SK-N-SH (cell line): Measurements from ENCODE around the gene ALDH3A2. TPM values are rescaled to one million over a fixed set of nuclear protein-coding genes. Genes with fewer than 3 reads are reported as not detected.

Source experiments
- CTCF ChIA-PET: fragments of 300-600, 350-600 bp; formaldehyde crosslinking; extraction: SDS; loops from one replicate; lab custom pipeline; 2021; lab: Yijun Ruan, JAX
- POLR2A ChIA-PET: fragments of 350-600 bp; sonication (Branson Sonifier 250); formaldehyde crosslinking; extraction: SDS; loops from one replicate; lab custom pipeline; 2020; ENCODE audit warnings: antibody characterized with exemption, inconsistent platforms; lab: Yijun Ruan, JAX
- DNase-seq: peaks from one replicate; pipeline ENCODE4 v3.0.0; 2012
- H2AFZ ChIP-seq: fragments of 200-600 bp; sonication (generic); 2 replicates; pipeline ENCODE4 v1.8.1; 2016; ENCODE audit warnings: antibody characterized with exemption, mild to moderate bottlenecking, low read depth
- H3F3A ChIP-seq: fragments of 200-600 bp; sonication (generic); replicated peaks from 2 replicates; pipeline ENCODE3; 2016; ENCODE audit warnings: antibody characterized with exemption, mild to moderate bottlenecking; ENCODE audit not compliant: insufficient read depth
- H3K27ac ChIP-seq, 2 experiments: fragments of 200-500 bp in 1 of 2; fragments of 200-600 bp in 1 of 2; sonication (Bioruptor generic) in 1 of 2; sonication (generic), shearing (Covaris generic) in 1 of 2; 2 replicates each; pipeline versions ENCODE4 v1.5.1 to v1.6.1; 2014 to 2016; ENCODE audit warnings: low read depth in 2 of 2, inconsistent platforms in 1 of 2, low read length in 1 of 2, mild to moderate bottlenecking in 1 of 2, mixed read lengths in 1 of 2
- H3K27me3 ChIP-seq: fragments of 200-600 bp; sonication (generic), shearing (Covaris generic); 2 replicates; pipeline ENCODE4 v1.6.1; 2016; ENCODE audit warnings: mixed run types; ENCODE audit not compliant: insufficient read depth
- H3K36me3 ChIP-seq, 2 experiments: fragments of 200-500 bp in 1 of 2; fragments of 200-600 bp in 1 of 2; sonication (Bioruptor generic) in 1 of 2; sonication (generic) in 1 of 2; replicated peaks in 1 of 2; 2 replicates each; pipeline versions ENCODE3 to v1.5.1; 2014 to 2016; ENCODE audit warnings: low read length in 1 of 2, mild to moderate bottlenecking in 1 of 2; ENCODE audit not compliant: insufficient read depth in 2 of 2, control insufficient read depth in 1 of 2
- H3K4me1 ChIP-seq, 2 experiments: fragments of 200-500 bp in 1 of 2; fragments of 200-600 bp in 1 of 2; sonication (Bioruptor generic) in 1 of 2; sonication (generic), shearing (Covaris generic) in 1 of 2; 2 replicates each; pipeline versions ENCODE4 v1.5.1 to v1.6.1; 2014 to 2016; ENCODE audit warnings: low read depth in 1 of 2, low read length in 1 of 2, mixed run types in 1 of 2; ENCODE audit not compliant: insufficient read depth in 2 of 2, control insufficient read depth in 1 of 2
- H3K4me2 ChIP-seq: fragments of 200-600 bp; sonication (generic), shearing (Covaris generic); 2 replicates; pipeline ENCODE4 v1.6.1; 2017; ENCODE audit warnings: mixed run types
- H3K4me3 ChIP-seq, 2 experiments: fragments of 200-500 bp in 1 of 2; fragments of 200-600 bp in 1 of 2; sonication (Bioruptor generic) in 1 of 2; sonication (generic), shearing (Covaris generic) in 1 of 2; 2 replicates each; pipeline versions ENCODE4 v1.5.1 to v1.8.1; 2014 to 2016; ENCODE audit warnings: low read depth in 2 of 2, inconsistent platforms in 1 of 2, low read length in 1 of 2, mild to moderate bottlenecking in 1 of 2, mixed read lengths in 1 of 2, moderate library complexity in 1 of 2
- H3K79me2 ChIP-seq: fragments of 200-600 bp; sonication (generic); 2 replicates; pipeline ENCODE4 v1.8.1; 2017; ENCODE audit warnings: mild to moderate bottlenecking; ENCODE audit not compliant: insufficient read depth
- H3K9ac ChIP-seq: fragments of 200-600 bp; sonication (generic); 2 replicates; pipeline ENCODE4 v1.6.1; 2017; ENCODE audit warnings: mixed run types
- H3K9me2 ChIP-seq: fragments of 200-600 bp; sonication (generic); 2 replicates; pipeline ENCODE4 v1.6.1; 2017; ENCODE audit warnings: mixed run types
- H3K9me3 ChIP-seq: fragments of 200-600 bp; sonication (generic); 2 replicates; pipeline ENCODE4 v1.6.1; 2017; ENCODE audit warnings: mixed run types, mild to moderate bottlenecking, moderate library complexity
- H4K20me1 ChIP-seq: fragments of 200-600 bp; sonication (generic); 2 replicates; pipeline ENCODE4 v1.6.1; 2017; ENCODE audit warnings: mild to moderate bottlenecking, mixed run types; ENCODE audit not compliant: insufficient read depth
- EP300 ChIP-seq, 2 experiments: IDR thresholded peaks; 2 replicates each; pipeline versions ENCODE4 v1.4.0 to v1.6.1; 2012; ENCODE audit warnings: borderline replicate concordance in 1 of 2, low read depth in 1 of 2, low read length in 1 of 2
- EZH2phosphoT487 ChIP-seq: fragments of 200-600 bp; sonication (generic); IDR thresholded peaks from 2 replicates; pipeline ENCODE4 v1.6.1; 2017; ENCODE audit warnings: low read depth, mixed run types, mild to moderate bottlenecking, antibody characterized with exemption, moderate library complexity, borderline replicate concordance
- FOXM1 ChIP-seq: IDR thresholded peaks from 2 replicates; pipeline ENCODE4 v1.4.0; 2012; ENCODE audit warnings: low read depth, mild to moderate bottlenecking
- MXI1 ChIP-seq: IDR thresholded peaks from 2 replicates; pipeline ENCODE4 v1.6.1; 2012; ENCODE audit warnings: mild to moderate bottlenecking, low read depth, low read length, improper control_type of control experiment
- NFIC ChIP-seq: IDR thresholded peaks from 2 replicates; pipeline ENCODE4 v1.4.0; 2012; ENCODE audit warnings: borderline replicate concordance
- RAD21 ChIP-seq: IDR thresholded peaks from 2 replicates; pipeline ENCODE4 v1.6.1; 2012; ENCODE audit warnings: mild to moderate bottlenecking, low read length
- RFX5 ChIP-seq: IDR thresholded peaks from 2 replicates; pipeline ENCODE4 v1.6.1; 2012; ENCODE audit warnings: mild to moderate bottlenecking, improper control_type of control experiment, low read length
- TCF12 ChIP-seq: IDR thresholded peaks from 2 replicates; pipeline ENCODE4 v1.4.0; 2012
- YY1 ChIP-seq: IDR thresholded peaks from 2 replicates; pipeline ENCODE4 v1.4.0; 2012; ENCODE audit warnings: low read depth, mild to moderate bottlenecking
- WGBS: methylation state at CpG from one replicate; pipeline ENCODE4 v1.1.6; 2017; ENCODE audit warnings: low lambda C conversion rate; 5-methylcytosine and 5-hydroxymethylcytosine counted together
- polyA plus RNA-seq, 3 experiments: library from polyadenylated mRNA; depleted of rRNA; stranded (reverse); fragments of >200 nt; gene quantifications; 2 replicates each; pipeline ENCODE4 v1.2.3, GENCODE V29; 2012
- TF ChIP-seq, protein P1 (sequence below): IDR thresholded peaks from 2 replicates; pipeline ENCODE4 v1.4.0; 2012; ENCODE audit warnings: low read depth
- TF ChIP-seq, protein P2 (sequence below): fragments of 150-350 bp; IDR thresholded peaks from 2 replicates; pipeline ENCODE4 v1.6.1; 2016; ENCODE audit warnings: mild to moderate bottlenecking, low read depth, low read length
- TF ChIP-seq, protein P3 (sequence below): IDR thresholded peaks from 2 replicates; pipeline ENCODE4; 2012
- TF ChIP-seq, protein P4 (sequence below): fragments of 150-350 bp; IDR thresholded peaks from 2 replicates; pipeline ENCODE4 v1.6.1; 2017; ENCODE audit warnings: antibody characterized with exemption, low read length, low read depth, borderline replicate concordance
- TF ChIP-seq, protein P5 (sequence below): IDR thresholded peaks from 2 replicates; pipeline ENCODE4 v1.4.0; 2012; ENCODE audit warnings: low read depth, borderline replicate concordance

The ALDH3A2 gene
- polyA plus RNA-seq, 1 of the 3 experiments (the other 2 are of a cell fraction): 16.6 TPM

DNA sequence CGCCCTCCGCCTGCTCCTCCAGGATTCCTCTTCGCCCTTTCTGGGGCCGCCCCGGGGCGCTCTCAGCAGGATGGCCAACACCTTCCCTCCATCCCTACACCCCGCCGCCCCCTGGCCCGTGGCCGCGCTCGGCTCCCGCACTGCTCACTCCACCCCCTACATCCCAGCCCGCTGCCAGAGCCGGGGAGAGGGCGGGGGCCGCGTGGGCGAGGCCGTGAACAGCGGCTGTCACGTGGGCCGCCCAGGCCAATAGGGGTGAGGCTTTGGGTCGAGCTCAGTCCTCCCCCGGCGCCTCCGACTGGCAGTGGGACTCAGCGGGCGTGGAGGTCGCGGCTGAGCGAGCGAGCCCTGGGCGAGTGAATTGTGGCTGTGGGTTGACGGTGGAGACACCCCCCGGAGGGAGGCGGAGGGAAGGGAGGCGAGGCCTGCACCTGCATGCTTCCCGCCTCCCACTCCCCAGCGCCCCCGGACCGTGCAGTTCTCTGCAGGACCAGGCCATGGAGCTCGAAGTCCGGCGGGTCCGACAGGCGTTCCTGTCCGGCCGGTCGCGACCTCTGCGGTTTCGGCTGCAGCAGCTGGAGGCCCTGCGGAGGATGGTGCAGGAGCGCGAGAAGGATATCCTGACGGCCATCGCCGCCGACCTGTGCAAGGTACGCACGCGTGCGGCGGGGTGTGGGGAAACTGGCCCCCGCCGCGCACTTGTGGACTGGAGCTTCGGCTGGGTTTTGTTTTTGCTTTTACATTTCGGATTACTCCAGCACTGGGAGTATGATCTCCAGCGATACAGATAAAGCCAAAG is at the start of gene ALDH3A2 (continued):
- TF ChIP-seq NFIC (peak; percentile 40; the same call in 1 of the 2 replicates), RFX5 (no peak; the same call in 1 of the 2 replicates), YY1 (peak; percentile 31; the same call in 1 of the 2 replicates), MXI1 (peak; percentile 89), RAD21 (0 out of 2 replicates have a peak, but pooled peaks have one; percentile 28), FOXM1 (no peak), TCF12 (no peak), EP300 (IDR thresholded peaks at IDR 0.05; ENCODE audit: borderline replicate concordance in 1 of 2, low read depth in 1 of 2, low read length in 1 of 2) (no peak; a peak in 1 of 4 replicates)
- TF ChIP-seq, protein P1, sequence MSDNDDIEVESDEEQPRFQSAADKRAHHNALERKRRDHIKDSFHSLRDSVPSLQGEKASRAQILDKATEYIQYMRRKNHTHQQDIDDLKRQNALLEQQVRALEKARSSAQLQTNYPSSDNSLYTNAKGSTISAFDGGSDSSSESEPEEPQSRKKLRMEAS: peak; percentile 80
- TF ChIP-seq, protein P2, sequence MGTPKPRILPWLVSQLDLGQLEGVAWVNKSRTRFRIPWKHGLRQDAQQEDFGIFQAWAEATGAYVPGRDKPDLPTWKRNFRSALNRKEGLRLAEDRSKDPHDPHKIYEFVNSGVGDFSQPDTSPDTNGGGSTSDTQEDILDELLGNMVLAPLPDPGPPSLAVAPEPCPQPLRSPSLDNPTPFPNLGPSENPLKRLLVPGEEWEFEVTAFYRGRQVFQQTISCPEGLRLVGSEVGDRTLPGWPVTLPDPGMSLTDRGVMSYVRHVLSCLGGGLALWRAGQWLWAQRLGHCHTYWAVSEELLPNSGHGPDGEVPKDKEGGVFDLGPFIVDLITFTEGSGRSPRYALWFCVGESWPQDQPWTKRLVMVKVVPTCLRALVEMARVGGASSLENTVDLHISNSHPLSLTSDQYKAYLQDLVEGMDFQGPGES: 0 out of 2 replicates have a peak, but pooled peaks have one; percentile 22
- TF ChIP-seq, protein P3, sequence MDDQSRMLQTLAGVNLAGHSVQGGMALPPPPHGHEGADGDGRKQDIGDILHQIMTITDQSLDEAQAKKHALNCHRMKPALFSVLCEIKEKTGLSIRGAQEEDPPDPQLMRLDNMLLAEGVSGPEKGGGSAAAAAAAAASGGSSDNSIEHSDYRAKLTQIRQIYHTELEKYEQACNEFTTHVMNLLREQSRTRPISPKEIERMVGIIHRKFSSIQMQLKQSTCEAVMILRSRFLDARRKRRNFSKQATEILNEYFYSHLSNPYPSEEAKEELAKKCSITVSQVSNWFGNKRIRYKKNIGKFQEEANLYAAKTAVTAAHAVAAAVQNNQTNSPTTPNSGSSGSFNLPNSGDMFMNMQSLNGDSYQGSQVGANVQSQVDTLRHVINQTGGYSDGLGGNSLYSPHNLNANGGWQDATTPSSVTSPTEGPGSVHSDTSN: peak; percentile 55

DNA sequence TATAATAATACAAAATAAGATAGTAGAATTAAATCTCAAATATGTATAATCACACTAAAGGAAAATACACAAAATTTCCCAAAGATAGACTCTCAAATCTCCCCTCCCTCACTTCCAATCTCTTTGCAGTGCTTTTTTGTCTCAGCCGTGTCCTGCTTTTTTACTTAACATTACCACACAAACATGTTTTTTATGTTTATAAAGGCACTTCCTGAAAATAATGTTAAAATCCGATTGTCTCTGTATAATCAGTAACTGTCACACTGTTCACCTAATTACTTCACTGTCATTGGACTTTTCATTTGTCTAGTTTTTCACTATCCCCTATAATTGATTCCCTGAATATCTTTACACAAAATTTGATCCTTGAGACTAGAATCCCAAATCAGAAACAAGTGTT is 38.2 kb upstream of the ALDH3A2 start:
- H3F3A ChIP-seq: peaks cover 5% of the 10 kb centered on the region
- no peaks in the 10 kb centered on the region for H3K9me3 ChIP-seq
- no peak overlapping the region for H3K27ac ChIP-seq
- no peak for TF ChIP-seq EZH2phosphoT487
- TF ChIP-seq, protein P3: no peak
- TF ChIP-seq, protein P4, sequence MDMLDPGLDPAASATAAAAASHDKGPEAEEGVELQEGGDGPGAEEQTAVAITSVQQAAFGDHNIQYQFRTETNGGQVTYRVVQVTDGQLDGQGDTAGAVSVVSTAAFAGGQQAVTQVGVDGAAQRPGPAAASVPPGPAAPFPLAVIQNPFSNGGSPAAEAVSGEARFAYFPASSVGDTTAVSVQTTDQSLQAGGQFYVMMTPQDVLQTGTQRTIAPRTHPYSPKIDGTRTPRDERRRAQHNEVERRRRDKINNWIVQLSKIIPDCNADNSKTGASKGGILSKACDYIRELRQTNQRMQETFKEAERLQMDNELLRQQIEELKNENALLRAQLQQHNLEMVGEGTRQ: no peak
- no peak for TF ChIP-seq MXI1
- TF ChIP-seq, protein P5, sequence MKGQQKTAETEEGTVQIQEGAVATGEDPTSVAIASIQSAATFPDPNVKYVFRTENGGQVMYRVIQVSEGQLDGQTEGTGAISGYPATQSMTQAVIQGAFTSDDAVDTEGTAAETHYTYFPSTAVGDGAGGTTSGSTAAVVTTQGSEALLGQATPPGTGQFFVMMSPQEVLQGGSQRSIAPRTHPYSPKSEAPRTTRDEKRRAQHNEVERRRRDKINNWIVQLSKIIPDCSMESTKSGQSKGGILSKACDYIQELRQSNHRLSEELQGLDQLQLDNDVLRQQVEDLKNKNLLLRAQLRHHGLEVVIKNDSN: no peak
- DNase-seq: no peak
- H3K4me3 ChIP-seq: no peak overlapping the region
- CTCF ChIA-PET: no interaction called here
- no peaks in the 10 kb centered on the region for H3K36me3 ChIP-seq
- H2AFZ ChIP-seq: no peak overlapping the region
- POLR2A ChIA-PET: no interaction called here
- H3K79me2 ChIP-seq: no peaks in the 10 kb centered on the region
- no peaks in the 10 kb centered on the region for H3K4me1 ChIP-seq
- H3K4me2 ChIP-seq: no peak overlapping the region
- WGBS: 86% methylated on average over 2 of the region's 2 CpGs
- no peaks in the 10 kb centered on the region for H3K9me2 ChIP-seq
- H3K9ac ChIP-seq: no peak overlapping the region
- H4K20me1 ChIP-seq: no peaks in the 10 kb centered on the region
- no peaks in the 10 kb centered on the region for H3K27me3 ChIP-seq
